A549 (cell line): ENCODE measurements around the gene TSSK2.

ENCODE experiments used
- CHD2 ChIP-seq: fragments of 150-350 bp; IDR thresholded peaks from 2 replicates; pipeline ENCODE4 v1.6.1; 2014; ENCODE audit warnings: low read length; ENCODE audit not compliant: partially characterized antibody
- CTCF ChIP-seq: fragments of >200 bp; sonication (Bioruptor Twin); formaldehyde crosslinking; IDR thresholded peaks from 3 replicates; pipeline ENCODE4 v1.5.1; 2016
- EHMT2 ChIP-seq: fragments of 200-600 bp; sonication (generic); IDR thresholded peaks from 2 replicates; pipeline ENCODE4 v1.6.1; 2016; ENCODE audit warnings: antibody characterized with exemption, low read depth, mild to moderate bottlenecking, moderate library complexity
- EP300 ChIP-seq, 2 experiments: fragments of >200 bp; sonication (Bioruptor Twin); formaldehyde crosslinking; IDR thresholded peaks; 2 replicates in 1 of 2; 3 replicates in 1 of 2; pipeline ENCODE4 v1.6.1; 2016 to 2017
- JUN ChIP-seq, 2 experiments: fragments of >200 bp; sonication (Bioruptor Twin); formaldehyde crosslinking; IDR thresholded peaks; 2 replicates in 1 of 2; 3 replicates in 1 of 2; pipeline ENCODE4 v1.6.1; 2016 to 2017
- MAFK ChIP-seq: fragments of 450-650 bp; IDR thresholded peaks from 2 replicates; pipeline ENCODE4 v1.6.1; 2014; ENCODE audit not compliant: partially characterized antibody
- MAX ChIP-seq: IDR thresholded peaks from 2 replicates; pipeline ENCODE4 v1.6.1; 2012
- NR3C1 ChIP-seq: fragments of >200 bp; sonication (Bioruptor Twin); formaldehyde crosslinking; IDR thresholded peaks from 3 replicates; pipeline ENCODE4 v1.6.1; 2017
- PBX3 ChIP-seq: IDR thresholded peaks from 2 replicates; pipeline ENCODE4 v1.6.1; 2012
- POLR2A ChIP-seq: IDR thresholded peaks from 2 replicates; pipeline ENCODE4 v1.6.1; 2012; ENCODE audit warnings: mild to moderate bottlenecking, low read length
- RAD21 ChIP-seq, 2 experiments: fragments of >200 bp in 1 of 2; sonication (Bioruptor Twin) in 1 of 2; formaldehyde crosslinking in 1 of 2; IDR thresholded peaks in 1 of 2; conservative IDR thresholded peaks in 1 of 2; 2 replicates in 1 of 2; 3 replicates in 1 of 2; pipeline ENCODE4 v1.6.1; 2012 to 2018; ENCODE audit warnings: inconsistent platforms in 1 of 2
- USF2 ChIP-seq: fragments of 450-650 bp; IDR thresholded peaks from 2 replicates; pipeline ENCODE4 v1.6.1; 2014; ENCODE audit warnings: antibody characterized with exemption

- TF ChIP-seq MAFK (no peak), USF2 (no peak), CTCF (no peak), EP300 (IDR thresholded peaks at IDR 0.05) (no peak), NR3C1 (no peak), POLR2A (no peak), PBX3 (no peak), EHMT2 (no peak), RAD21 (conservative IDR thresholded peaks at IDR 0.05 in 1 of 2, IDR thresholded peaks at IDR 0.05 in 1 of 2) (no peak), JUN (IDR thresholded peaks at IDR 0.05) (no peak), CHD2 (no peak), MAX (no peak)
Measured at GRCh38 chr22:19176732-19177131, 45.6 kb downstream of the TSSK2 start.
